Hepatocyte (in vitro differentiated cells): Measurements from ENCODE around the gene TVP23A.

Source experiments
- CTCF ChIP-seq: fragments of 200-600 bp; sonication (generic); IDR thresholded peaks from 2 replicates; pipeline ENCODE4 v1.5.1; 2016; ENCODE audit warnings: antibody characterized with exemption, mild to moderate bottlenecking; ENCODE audit not compliant: poor library complexity
- EZH2 ChIP-seq: fragments of 200-600 bp; sonication (generic); IDR thresholded peaks from 2 replicates; pipeline ENCODE4 v1.6.1; 2016; ENCODE audit warnings: antibody characterized with exemption, mild to moderate bottlenecking, borderline replicate concordance

GRCh38 chr16:10820546-10820945 is 2.0 kb upstream of the TVP23A start:
- no peak for TF ChIP-seq EZH2
- no peak for TF ChIP-seq CTCF
